Measurements from ENCODE around the gene VWA5A. TPM values are rescaled to one million over a fixed set of nuclear protein-coding genes. Genes with fewer than 3 reads are reported as not detected.

VWA5A gene
- total RNA-seq, 2 donors from 2014 or later, result 32.8 to 44.4 TPM

DNA sequence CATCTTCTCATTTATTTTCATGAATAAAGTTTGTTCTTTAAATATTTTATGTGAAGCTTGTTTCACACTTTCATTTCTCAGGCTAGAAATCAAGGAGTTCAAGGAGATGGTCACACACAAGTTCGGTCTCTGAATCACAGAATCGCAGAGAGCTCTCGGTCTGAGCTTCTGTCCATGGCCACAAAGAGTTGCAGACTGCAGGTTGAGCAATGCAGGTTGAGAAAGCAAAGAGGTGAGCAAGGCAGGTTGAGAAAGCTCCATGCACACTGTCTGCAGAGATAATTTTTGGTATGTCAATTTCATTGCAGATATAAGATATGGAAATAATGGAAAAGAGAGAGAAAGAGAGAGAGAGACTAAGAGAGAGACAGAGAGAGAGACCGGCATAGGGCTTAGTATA lies 32.9 kb upstream of the VWA5A start:
- TF ChIP-seq, protein P1, sequence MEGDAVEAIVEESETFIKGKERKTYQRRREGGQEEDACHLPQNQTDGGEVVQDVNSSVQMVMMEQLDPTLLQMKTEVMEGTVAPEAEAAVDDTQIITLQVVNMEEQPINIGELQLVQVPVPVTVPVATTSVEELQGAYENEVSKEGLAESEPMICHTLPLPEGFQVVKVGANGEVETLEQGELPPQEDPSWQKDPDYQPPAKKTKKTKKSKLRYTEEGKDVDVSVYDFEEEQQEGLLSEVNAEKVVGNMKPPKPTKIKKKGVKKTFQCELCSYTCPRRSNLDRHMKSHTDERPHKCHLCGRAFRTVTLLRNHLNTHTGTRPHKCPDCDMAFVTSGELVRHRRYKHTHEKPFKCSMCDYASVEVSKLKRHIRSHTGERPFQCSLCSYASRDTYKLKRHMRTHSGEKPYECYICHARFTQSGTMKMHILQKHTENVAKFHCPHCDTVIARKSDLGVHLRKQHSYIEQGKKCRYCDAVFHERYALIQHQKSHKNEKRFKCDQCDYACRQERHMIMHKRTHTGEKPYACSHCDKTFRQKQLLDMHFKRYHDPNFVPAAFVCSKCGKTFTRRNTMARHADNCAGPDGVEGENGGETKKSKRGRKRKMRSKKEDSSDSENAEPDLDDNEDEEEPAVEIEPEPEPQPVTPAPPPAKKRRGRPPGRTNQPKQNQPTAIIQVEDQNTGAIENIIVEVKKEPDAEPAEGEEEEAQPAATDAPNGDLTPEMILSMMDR (IDR thresholded peaks at IDR 0.05), result no peak
- no peaks in the 10 kb centered on the region for H3K36me3 ChIP-seq
- H3K27me3 ChIP-seq (replicated peaks; ENCODE audit: insufficient read depth), result no peaks in the 10 kb centered on the region
- no peak overlapping the region for H3K4me3 ChIP-seq
- DNase-seq (ENCODE audit: low spot score), result no peak
- H3K4me1 ChIP-seq (ENCODE audit: control insufficient read depth in 1 of 2, low read depth in 2 of 2), result no peaks in the 10 kb centered on the region
- no peaks in the 10 kb centered on the region for H3K9me3 ChIP-seq
- H3K27ac ChIP-seq, result no peak overlapping the region
- ATAC-seq (ENCODE audit: insufficient number of reproducible peaks, low FRiP score, low read depth), result no peak

DNA sequence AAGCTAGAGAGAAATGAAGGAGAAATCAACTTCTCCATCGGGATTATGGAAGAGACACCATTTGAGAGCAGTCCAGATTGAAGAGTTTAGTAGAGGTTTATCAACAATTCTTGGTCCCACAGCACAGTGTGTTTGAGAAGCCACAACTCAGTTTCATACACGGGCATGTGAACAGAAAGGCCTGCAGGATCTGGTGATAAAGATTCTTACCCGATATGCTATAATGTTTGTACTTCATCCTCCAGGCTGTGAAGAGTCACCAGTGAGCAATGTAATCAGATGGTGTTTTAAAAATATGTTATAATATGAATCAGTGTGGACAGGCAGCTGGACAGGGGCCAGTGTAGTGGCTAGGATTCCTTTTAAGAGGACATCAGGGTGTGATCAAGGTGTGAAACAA lies 29.7 kb upstream of the VWA5A start:
- Histone ChIP-seq H3K4me3 (no peak overlapping the region), H3K27ac (no peak overlapping the region), H3K36me3 (no peaks in the 10 kb centered on the region), H3K9me3 (no peaks in the 10 kb centered on the region), H3K4me1 (ENCODE audit: control insufficient read depth in 1 of 2, low read depth in 2 of 2) (no peaks in the 10 kb centered on the region), H3K27me3 (replicated peaks; ENCODE audit: insufficient read depth) (no peaks in the 10 kb centered on the region)
- TF ChIP-seq, protein P1 (IDR thresholded peaks at IDR 0.05), result no peak
- DNase-seq (ENCODE audit: low spot score) (no peak), ATAC-seq (ENCODE audit: insufficient number of reproducible peaks, low FRiP score, low read depth) (no peak)

DNA sequence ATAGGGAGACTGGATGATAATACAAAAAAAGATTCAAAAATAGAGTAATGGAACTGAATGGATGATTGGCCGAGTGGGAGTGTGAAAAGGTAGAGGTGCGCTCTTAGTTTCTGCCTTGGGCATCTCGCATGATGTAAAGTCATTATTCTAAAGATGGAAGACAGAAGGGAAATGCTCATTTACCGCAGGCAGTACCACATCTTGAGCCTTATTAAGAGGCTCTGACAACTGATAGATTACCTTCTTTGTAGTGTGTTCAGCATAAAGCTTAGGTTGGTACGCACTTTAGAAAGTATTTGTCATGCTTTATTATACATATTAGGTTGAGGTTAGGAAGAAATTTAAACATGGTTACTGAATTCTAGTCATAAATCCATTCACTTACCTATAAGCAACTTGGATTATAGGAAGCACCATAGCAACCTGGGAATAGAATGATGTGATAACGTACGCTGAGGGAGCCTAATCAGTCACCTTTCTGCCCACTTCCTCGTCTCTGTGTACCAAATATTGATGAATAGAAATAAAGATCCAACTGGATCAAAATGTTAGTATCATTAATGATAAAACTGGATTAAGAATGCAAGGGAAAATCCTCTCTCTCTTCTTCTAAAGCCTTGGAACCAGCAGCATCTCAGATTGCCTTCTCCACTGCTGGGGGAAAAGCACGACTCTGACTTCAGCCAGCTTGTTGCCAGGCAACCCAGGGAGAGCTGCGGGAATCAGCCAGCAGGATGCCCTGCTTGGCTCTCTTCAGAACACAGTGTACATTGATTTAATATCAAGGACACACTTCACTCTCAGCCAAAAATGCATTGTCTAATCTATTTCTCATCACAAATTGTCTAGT lies 29.0 kb upstream of the VWA5A start:
- Histone ChIP-seq H3K27me3 (replicated peaks; ENCODE audit: insufficient read depth) (no peaks in the 10 kb centered on the region), H3K9me3 (no peaks in the 10 kb centered on the region), H3K27ac (no peak overlapping the region), H3K4me1 (ENCODE audit: control insufficient read depth in 1 of 2, low read depth in 2 of 2) (no peaks in the 10 kb centered on the region), H3K4me3 (no peak overlapping the region), H3K36me3 (no peaks in the 10 kb centered on the region)
- TF ChIP-seq, protein P1 (IDR thresholded peaks at IDR 0.05), result no peak
- ATAC-seq (ENCODE audit: insufficient number of reproducible peaks, low FRiP score, low read depth) (no peak), DNase-seq (ENCODE audit: low spot score) (no peak)

DNA sequence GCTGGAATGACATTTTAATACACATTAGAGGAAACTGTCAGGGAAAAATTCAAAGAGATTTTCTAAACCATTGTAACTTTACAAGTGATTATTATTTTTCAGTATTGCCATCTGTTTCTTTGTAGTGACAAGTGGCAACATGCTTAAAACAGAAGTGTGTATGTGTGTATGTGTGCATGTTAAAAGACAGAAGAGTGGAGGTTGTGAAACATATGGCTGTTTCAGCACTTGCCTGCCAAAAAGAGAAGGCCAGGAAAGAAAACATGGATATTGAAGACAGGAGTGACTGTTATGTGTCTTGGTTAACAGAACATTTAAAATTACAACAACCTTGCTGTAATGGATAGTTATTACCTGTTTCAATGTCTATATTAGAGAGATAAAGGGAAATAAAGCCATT lies 24.3 kb upstream of the VWA5A start:
- H3K27me3 ChIP-seq (replicated peaks; ENCODE audit: insufficient read depth), result no peaks in the 10 kb centered on the region
- no peak for ATAC-seq (ENCODE audit: insufficient number of reproducible peaks, low FRiP score, low read depth)

DNA sequence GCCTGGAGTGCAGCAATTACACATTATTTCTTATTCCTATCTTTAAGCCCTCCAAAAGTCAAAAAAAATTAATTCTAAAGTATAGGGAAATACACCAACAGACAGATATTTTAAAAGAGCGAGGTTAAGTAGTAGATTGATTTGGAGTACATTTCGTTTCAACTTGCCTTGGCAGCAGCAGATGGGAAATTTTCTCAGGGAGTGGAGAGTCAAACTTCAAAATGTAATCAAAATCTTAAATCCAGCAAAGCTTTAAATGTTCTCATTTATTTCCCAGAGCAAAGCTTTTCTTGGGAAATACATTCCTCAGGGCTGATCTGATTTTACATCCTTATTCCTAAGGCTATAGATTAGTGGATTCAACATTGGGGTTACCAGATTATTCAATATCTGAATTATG lies 21.9 kb upstream of the VWA5A start:
- Histone ChIP-seq H3K27ac (no peak overlapping the region), H3K27me3 (replicated peaks; ENCODE audit: insufficient read depth) (no peaks in the 10 kb centered on the region), H3K36me3 (no peaks in the 10 kb centered on the region), H3K9me3 (no peaks in the 10 kb centered on the region), H3K4me1 (ENCODE audit: control insufficient read depth in 1 of 2, low read depth in 2 of 2) (no peaks in the 10 kb centered on the region), H3K4me3 (no peak overlapping the region)
- ATAC-seq (ENCODE audit: insufficient number of reproducible peaks, low FRiP score, low read depth), result no peak
- TF ChIP-seq, protein P1 (IDR thresholded peaks at IDR 0.05), result no peak
- DNase-seq (ENCODE audit: low spot score), result no peak

More for the DNA sequence above, 24.3 kb upstream of the VWA5A start:
- H3K9me3 ChIP-seq, result no peaks in the 10 kb centered on the region
- TF ChIP-seq, protein P1 (IDR thresholded peaks at IDR 0.05), result no peak
- no peak overlapping the region for H3K27ac ChIP-seq
- no peak overlapping the region for H3K4me3 ChIP-seq
- no peaks in the 10 kb centered on the region for H3K36me3 ChIP-seq
- H3K4me1 ChIP-seq (ENCODE audit: control insufficient read depth in 1 of 2, low read depth in 2 of 2), result no peaks in the 10 kb centered on the region
- no peak for DNase-seq (ENCODE audit: low spot score)
